Activated naive CD4-positive, alpha-beta T cell treated with anti-CD3 and anti-CD28 coated beads, Interleukin-2, amount 50 U/mL, for 16 hours (primary cell): ENCODE data around the gene U2AF1L4.
"Not testable (repeated sequence)": the region's sequence is repeated elsewhere in the genome, so short reads cannot be mapped to it uniquely, and the experiment has no call there.

Experiments used
- DNase-seq: peaks from one replicate; pipeline ENCODE4 v3.0.0-alpha.2; 2020

Gene U2AF1L4

DNA sequence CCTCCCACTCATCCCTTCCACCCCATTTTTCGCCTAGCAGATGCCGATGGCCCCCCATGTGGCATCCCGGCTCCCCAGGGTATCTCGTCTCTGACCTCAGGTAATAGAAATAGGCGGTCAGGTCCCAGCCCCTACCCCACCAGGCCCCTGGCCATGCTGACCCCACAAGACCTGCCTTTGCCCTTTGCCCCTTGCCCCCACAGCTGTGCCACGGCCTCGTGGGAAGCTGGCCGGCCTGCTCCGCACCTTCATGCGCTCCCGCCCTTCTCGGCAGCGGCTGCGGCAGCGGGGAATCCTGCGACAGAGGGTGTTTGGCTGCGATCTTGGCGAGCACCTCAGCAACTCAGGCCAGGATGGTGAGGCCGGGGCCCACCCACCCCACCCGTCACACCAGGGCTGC lies 35.5 kb upstream of the U2AF1L4 start:
- DNase-seq, result no peak

DNA sequence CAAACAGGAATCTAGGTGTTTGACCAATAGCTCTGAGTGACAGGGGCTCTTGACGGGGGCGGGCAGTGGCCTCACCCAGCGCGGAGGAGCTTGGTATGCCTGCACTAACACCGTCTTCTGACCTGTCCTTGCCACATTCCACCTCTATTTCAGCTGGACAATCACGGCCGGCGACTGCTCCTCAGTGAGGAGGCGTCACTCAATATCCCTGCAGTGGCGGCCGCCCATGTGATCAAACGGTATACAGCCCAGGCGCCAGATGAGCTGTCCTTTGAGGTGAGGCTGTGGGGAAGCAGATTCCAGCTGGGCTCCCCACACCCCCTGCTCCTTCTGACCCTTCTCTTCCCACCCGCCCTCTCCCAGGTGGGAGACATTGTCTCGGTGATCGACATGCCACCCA lies 34.8 kb upstream of the U2AF1L4 start:
- DNase-seq, result no peak

DNA sequence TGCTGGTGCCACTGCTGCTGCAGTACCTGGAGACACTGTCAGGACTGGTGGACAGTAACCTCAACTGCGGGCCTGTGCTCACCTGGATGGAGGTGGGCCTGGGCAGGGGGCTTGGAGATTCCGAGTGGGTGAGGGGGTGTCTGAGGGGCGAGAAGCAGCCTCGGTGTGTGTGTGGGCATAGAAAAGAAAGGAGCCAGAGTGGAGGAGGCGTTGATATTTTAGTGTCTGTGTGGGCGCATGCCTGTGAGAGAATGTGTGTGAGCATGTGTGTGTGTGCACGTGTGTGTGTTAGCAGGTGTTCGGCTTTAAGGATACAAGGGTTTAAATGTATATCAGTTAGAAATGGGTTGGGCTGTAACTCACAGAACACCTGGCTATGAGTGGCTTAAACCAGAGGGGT lies 33.8 kb upstream of the U2AF1L4 start:
- DNase-seq, result no peak

DNA sequence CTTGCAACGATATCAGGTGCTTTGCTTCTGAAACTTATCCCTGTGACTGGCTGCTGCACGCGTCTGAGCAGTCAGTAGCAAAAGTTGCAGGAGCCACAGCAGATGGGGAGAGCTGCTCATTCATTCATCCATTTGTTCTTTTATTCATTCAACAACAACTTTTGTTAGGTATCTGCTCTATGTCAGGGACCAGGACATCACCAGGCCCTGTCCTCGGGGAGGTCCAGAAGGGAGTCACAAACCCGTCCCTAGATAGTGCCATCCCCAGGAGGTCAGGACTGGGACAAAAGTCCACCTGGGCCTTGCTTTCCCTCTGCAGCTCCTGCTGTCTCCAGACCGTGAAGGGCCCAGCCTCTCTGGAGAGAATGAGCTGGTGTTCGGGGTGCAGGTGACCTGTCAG lies 32.7 kb upstream of the U2AF1L4 start:
- no peak for DNase-seq

DNA sequence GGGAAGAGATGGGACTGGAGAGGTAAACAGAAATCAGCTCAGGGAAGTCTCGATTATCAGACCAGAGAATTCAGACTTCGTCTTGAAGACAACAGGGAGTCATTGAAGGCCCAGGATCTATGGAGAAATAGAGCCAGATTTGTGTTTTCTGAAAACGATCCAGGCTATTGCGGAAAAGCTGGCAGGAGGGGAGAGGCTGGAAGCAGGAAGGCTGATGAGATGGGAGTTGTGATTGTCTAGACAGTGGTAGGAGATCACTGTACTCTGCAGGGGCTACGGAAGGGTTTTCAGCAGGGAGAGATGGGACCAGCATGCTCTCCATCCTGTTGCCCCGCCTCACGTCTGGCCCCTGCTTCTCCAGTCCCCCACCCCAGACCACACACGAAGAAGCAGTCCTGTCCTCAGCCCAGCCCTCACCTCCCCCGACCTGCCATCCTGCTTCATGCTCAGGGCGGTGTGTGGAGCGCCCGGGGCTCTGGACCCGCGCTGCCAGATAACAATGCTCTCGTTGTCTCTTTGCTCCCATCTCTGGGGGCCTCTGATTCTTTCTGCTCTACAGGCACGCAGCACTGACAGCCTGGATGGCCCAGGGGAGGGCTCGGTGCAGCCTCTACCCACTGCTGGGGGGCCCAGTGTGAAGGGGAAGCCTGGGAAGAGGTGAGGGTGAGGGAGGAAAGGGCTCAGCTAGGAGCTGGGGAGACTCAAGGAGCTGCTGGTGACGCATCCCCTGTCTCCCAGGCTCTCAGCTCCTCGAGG lies 32.0 kb upstream of the U2AF1L4 start:
- DNase-seq, result no peak

DNA sequence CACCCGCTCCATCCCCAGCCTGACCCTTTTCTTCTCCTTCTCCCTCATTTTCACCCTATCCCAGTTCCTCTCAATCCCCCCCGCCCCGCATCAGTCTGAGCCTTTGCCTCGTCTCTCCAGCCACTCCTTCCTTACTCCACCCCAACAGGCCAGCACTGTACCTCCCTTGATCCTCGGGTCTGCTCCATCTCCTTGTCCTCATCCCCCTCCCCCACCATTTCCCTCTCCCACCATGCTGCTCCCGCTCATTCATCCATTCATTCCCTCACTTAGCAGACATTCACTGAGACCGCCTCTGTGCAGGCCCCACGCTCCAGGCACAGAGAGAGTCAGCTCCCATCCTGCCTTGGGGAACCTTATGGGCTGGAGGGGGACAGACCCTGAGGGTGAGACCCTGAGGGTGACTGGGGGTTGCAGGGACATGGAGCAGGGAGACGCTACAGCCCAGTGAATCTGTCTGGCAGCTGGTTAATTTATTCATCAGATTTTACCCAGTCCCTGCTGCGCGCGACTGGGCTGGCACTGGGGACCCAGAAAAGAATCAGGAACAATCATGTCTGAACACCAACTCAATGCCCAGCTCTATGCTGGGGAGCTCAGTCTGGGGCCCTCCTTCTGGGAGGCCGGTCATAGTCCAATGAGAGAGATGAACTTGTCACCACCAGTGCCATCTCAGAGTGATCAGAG lies 31.0 kb upstream of the U2AF1L4 start:
- DNase-seq, result no peak

DNA sequence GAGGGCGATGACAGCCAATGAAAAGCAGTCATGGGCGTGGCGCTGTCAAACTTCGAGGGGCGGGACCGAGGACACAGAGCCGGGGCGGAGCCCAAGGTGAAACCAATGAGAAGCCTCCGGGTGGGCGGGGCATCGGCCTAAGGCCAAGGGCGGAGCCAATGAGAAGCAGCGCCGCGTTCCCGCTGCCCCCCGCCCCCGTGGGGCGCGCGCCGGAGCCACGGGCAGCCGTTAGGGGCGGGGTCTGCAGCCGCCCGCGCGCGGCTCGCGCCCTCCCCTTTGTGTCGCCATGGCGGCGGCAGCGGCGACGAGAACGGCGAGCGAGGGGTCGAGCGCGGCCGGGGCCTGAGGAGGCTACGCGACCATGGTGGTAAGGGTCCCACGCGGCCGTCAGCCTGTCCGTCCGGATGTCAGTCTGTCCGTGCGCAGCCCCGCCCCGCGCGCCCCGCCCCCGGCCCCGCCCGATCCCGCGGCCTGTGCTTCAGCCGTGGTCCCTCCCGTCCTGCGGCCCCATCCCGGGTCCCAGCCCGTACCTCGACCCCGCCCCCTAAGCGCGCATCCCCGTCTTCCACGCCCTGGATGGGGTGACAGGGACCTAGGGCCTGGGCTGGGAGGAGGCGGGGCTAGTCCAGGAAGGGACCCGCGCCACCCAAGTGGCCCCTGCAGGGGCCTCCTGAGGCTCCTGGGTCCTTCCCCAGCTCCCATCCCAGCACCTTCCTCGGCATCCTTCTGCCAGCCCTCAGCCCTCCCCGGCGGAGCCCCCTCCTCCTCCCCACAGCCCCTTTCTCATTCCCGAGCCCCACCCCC lies 30.3 kb upstream of the U2AF1L4 start, which contains the start of gene ARHGAP33:
Gene ARHGAP33 (plus strand): TSS at position 267 of the 804 bp plus-strand sequence. CDS start 95 bp downstream, at position 362.
- peak; percentile 99 for DNase-seq

DNA sequence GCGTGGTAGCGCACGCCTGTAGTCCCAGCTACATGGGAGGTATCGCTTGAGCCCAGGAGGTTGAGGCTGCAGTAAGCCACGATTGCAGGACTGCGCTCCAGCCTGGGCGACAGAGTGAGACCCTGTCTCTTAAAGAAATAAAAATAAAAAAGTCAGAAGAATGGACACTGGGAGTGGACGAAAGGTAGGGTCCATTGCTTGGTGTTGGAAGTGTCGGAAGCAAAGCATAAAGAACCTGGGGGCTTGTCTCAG lies 29.8 kb upstream of the U2AF1L4 start:
- DNase-seq, result no peak

DNA sequence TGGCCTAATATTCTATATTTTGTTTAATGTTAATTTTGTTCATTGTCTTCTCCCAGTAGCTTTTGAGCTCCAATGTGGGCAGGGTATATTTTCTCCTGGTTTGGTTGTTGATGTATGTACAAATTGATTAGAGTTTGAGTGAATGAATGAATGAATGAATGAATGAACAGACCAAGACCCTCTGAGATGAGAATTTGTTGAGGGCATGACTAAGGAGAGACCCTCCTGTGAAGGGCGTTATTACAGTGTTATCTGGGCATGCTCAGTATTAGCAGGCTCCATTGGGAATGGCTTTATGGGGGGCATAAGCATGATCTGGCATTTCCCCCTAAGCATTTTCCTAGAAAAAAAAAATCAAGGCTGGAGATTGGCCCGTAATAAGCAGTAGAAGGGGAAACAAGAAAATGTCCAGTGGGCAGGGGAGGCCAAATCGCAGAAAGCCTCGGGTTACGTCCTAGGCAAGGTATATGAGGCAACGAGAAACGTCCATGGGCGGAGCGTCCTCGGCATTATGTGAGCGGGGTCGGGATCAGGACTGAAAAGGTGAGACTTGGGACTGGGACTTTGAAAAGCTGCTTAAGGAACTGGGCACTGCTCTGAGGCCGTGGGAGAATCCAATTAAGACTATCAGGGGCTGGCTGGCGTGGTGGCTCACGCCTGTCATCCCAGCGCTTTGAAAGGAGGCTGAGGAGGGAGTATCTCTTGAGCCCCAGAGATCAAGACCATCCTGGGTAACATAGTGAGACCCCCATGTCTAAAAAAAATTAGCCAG lies 29.2 kb upstream of the U2AF1L4 start:
- no peak for DNase-seq

DNA sequence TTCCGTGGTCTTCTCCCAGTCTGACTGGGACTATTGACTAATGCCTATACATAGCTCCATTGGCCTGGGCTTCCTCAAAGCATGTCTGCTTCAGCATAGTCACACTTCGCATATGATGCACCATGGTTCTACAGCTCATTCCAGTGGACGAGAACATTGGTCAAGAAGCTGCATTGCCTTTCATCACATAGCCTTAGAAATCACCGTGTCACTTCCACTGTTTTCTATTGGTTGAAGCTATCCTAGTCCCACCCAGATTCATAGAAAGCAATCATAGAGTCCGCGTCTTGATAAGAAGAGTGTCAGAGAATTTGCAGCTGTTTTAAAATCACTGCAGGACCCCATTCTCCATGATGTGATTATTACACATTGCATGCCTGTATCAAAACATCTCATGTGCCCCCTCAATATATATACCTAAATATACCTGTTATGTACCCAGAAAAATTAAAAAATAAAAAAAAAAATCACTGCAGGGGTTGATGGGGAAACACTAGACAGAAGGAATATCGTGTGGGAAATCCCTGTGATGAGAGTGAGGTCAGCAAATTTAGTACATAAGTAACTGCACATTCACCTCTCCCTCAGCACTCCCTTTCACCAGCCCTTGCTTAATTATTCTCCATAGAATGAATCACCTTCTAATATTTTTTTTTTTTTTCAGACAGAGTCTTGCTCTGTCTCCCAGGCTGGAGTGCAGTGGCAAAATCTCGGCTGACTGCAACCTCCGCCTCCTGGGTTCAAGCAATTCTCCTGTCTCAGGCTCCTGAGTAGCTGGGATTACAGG lies 28.0 kb upstream of the U2AF1L4 start:
- DNase-seq, result no peak

DNA sequence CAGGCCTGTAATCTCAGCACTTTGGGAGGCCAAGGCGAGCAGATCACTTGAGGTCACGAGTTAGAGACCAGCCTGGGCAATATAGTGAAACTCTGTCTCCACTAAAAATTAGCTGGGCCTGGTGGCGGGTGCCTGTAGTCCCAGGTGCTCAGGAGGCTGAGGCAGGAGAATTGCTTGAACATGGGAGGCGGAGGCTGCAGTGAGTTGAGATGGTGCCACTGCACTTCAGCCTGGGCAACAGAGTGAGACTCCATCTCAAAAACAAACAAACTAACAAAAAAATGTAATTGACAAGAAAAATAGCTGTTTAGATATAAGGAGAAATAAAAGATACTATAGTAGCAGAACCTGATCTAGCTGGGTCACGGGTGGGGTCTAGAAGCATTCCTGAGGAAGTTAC lies 27.1 kb upstream of the U2AF1L4 start:
- DNase-seq, result not testable (repeated sequence)

DNA sequence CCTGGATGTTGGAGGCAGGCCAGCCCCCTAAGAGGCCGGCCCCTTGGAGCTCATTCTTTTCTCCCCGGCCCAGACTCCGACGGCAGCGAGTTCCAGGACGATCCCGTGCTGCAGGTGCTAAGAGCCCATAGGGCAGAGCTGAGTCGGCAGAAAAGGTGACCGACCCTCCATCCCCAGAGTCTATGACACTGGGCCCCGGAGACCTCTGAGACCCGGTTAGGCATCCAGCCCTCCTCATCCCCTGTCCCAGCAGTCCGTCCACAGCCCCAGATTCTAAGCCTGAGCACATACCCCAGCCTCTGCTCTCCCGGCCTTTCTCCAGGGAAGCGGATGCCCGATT lies 22.8 kb upstream of the U2AF1L4 start:
- DNase-seq, result no peak

DNA sequence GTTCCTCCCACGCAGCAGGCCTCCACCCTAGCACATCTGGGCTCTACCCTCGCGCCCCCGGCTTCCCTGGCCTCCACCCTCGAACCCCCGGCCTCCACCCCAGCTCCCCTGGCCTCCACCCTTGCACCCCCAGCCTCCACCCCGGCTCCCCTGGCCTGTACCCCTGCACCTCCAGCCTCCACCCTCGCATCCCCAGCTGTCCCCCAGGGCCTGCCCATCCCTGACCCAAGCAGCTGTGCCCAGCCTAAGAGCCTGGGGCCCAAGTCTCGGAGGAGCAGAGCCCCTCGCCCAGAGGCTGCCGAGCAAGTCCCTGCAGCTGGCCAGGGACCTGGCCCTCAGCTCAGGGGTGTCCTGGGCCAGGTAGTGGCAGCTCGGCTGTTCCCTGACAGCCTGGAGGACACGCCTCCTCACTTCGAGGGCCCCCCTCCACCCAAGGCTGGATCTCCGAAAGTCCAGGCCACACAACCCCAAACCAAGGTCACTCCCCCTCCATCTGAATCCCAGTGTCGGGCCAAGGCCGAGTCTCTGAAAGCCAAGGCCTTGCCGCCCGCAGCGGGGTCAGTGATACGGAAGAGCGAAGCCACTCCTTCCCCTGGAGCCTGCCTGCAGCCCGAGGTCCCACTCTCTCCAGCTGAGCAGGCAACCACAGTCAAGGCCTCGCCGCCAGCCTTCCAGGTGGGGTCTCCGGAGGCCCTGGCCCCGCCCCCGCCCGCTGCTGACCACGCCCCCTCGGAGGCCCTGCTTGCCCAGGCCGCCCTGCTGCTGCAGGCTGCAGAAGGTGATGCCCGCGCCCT lies 22.3 kb upstream of the U2AF1L4 start:
- peak; percentile 8 for DNase-seq

DNA sequence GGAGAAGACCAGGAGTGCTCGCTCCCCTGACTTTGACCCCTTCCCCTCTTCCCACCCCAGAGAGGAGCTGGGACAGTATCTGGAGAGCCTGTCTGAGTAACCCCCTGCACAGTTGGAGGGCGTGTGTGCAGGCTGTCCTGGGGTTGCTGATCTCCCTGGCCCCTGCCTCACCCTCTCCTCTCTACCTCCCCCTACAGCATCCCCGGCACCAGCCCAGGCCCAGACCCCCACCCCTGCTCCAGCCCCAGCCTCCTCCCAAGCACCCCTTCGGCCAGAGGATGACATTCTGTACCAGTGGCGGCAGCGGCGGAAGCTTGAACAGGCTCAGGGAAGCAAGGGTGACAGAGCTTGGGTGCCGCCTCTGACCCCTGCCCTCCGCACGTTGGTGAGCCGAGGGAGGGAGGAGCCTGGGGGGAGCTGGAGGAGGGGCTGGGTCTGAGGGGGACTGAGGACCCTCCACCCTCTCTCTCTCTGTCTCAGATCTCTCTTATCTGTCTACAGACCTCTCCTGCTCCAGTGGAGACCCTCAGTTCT lies 21.4 kb upstream of the U2AF1L4 start:
- peak; percentile 4 for DNase-seq

DNA sequence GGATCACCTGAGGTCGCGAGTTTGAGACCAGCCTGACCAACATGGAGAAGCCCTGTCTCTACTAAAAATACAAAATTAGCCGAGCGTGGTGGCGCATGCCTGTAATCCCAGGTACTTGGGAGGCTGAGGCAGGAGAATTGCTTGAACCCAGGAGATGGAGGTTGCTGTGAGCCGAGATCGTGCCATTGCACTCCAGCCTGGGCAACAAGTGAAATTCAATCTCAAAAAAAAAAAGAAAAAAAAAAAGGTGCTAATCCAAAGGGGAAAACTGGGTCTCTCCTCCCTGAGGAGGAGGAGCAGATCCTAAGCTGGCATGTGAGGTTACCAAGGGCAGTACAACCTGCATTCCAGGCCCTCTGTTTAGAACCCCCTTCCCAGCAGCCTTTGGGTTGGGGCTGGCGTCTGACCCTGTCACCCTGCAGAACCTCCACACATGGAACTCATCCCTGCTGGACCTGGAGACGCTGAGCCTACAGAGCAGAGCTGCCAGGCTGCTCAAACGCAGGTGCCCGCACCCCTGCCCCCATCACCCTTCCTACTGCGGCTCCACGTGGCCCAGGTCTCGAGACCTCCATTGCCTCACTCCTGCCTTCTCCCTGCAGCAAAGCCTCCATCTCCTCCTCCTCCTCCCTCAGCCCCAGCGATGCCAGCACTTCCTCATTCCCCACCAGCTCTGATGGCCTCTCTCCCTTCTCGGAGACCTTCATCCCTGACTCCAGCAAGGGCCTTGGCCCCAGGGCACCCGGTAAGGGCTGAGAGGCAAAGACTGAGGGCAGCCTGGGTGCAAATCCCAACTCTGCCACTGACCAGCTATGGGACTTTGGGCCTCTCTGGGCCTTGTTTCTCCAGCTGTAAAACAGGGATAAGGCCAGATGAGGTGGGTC lies 19.5 kb upstream of the U2AF1L4 start:
- DNase-seq, result no peak

DNA sequence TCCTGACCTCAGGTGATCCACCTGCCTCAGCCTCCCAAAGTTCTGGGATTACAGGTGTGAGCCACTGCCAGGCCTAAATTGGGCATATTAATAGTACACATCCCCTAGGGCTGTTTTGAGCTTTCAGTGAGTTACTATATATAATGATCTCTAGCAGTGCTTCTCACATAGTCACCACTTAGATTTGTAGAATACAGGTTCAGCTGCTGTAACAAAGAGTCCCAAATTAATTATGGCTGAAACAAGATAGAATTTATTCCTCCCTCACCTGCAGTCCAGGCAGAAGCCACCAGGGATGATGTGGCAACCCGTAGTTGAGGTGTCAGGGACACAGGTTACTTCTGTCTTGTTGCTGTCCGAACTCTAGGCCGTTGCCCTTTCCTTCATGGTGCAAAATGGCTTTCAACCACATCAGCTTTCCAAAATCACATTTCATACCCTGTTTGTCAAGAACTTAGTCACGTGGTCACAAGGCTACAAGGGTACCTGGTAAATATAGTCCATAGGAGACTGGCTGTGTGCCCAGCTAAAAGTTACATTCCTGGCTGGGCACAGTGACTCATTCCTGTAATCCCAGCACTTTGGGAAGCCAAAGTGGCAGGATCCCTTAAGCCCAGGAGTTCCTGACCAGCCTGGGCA lies 15.6 kb upstream of the U2AF1L4 start:
- no peak for DNase-seq

DNA sequence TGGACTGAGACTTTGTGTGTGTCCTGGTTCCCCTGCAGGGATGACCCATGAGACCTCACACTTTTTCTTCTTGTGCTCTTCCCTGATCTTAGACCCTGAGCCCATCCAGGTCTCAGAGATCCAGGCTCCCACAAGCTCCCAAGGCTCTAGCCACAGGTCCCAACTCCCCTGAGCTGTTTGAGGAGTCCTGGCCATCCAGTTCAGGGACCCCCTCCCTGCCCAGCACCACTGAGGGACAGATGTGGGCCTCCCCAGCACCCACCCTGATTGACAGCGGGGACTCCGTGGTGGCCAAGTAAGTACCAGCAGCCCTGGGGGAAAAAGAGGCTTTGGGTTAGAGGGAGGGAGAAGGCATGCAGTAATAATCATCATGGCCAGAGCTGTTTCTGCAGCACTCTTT lies 14.5 kb upstream of the U2AF1L4 start:
- no peak for DNase-seq

DNA sequence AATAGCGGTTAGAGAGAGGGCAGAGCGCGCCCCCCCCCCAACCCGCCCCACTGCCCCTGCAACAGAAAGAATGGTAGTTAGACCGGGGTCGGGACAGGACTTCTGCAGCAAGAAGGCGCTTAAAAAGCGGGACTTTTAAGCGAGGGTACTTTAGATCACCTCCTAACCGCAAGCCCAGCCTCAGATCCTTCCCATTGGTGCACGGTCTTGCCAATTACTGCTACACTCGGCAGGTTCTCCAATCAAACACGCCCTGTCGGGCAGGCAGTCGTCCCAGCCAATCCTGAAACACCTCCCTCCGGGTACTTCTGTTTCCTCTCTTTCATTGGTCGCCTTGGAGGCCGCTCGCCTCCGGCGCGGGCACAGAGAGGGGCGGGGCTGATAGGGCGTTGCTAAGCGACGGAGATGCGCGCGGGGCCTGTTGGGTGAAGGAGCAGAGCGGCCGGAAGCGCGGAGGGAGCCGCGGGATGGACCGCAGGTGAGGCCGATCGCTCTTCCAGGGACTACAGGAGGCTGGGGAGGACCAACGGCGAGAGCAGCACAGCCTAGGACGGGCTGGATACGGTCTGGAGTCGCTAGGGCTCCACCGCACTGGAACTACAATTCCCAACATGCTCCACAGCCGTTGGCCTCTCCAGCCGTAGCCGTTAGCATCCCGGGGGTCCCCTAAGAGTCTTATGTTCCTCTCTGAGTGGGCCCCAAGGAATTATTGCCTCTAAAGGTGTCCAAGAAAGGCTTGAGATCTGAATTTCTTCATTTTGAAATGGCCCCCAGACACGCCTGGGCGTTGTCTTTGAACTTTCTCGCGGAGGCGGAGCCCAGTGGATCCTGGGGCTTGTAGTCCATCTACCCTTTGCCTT lies 12.8 kb upstream of the U2AF1L4 start, which contains the start of gene PROSER3:
Gene PROSER3 (plus strand): TSS at position 428 of the 860 bp plus-strand sequence. CDS start 40 bp downstream, at position 468.
- DNase-seq, result peak; percentile 98
